ENCODE measurements around the gene BMP10. TPM values are rescaled to one million over a fixed set of nuclear protein-coding genes. Genes with fewer than 3 reads are reported as not detected.

The BMP10 gene
- total and polyA plus RNA-seq, 2 of the 13 experiments (the other 11 are each of a cell fraction or from before 2014, with no cell fraction given): not detected

DNA sequence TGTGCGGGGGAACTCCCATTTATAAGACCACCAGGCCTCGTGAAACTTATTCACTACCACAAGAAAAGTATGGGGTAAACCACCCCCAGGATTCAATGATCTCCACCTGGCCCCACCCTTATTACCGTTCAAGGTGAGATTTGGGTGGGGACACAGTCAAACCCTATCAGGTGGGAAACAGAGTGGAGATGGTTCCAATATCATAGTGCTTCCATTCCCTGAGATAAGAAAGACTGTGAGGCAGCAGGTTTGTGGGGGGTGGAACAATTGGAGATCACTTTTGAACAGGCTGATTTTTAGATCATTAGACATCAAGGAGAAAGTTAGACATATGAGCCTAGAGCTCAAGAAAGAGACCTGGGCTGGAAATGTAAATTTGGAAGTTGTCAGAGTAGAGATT, 42.2 kb upstream of the BMP10 start (continued):
- TF ChIP-seq, protein P1, sequence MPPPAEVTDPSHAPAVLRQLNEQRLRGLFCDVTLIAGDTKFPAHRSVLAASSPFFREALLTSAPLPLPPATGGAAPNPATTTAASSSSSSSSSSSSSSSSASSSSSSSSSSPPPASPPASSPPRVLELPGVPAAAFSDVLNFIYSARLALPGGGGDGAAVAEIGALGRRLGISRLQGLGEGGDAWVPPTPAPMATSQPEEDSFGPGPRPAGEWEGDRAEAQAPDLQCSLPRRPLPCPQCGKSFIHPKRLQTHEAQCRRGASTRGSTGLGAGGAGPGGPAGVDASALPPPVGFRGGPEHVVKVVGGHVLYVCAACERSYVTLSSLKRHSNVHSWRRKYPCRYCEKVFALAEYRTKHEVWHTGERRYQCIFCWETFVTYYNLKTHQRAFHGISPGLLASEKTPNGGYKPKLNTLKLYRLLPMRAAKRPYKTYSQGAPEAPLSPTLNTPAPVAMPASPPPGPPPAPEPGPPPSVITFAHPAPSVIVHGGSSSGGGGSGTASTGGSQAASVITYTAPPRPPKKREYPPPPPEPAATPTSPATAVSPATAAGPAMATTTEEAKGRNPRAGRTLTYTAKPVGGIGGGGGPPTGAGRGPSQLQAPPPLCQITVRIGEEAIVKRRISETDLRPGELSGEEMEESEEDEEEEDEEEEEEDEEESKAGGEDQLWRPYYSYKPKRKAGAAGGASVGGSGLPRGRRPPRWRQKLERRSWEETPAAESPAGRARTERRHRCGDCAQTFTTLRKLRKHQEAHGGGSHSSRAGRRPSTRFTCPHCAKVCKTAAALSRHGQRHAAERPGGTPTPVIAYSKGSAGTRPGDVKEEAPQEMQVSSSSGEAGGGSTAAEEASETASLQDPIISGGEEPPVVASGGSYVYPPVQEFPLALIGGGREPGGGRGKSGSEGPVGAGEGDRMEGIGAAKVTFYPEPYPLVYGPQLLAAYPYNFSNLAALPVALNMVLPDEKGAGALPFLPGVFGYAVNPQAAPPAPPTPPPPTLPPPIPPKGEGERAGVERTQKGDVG (CRISPR knock-in tag; IDR thresholded peaks at IDR 0.05; ENCODE audit: borderline replicate concordance): no peak
- no peak for TF ChIP-seq ZNF772 (CRISPR knock-in tag; IDR thresholded peaks at IDR 0.05)
- TF ChIP-seq HNRNPK (IDR thresholded peaks at IDR 0.05; ENCODE audit: low read depth, low read length, poor library complexity, severe bottlenecking): no peak
- no peak for TF ChIP-seq ZNF770 (CRISPR knock-in tag; IDR thresholded peaks at IDR 0.05)
- no peak for TF ChIP-seq ZNF138 (CRISPR knock-in tag; IDR thresholded peaks at IDR 0.05; ENCODE audit: low read depth)
- TF ChIP-seq NONO (IDR thresholded peaks at IDR 0.05): no peak
- no peak for TF ChIP-seq NONO (CRISPR knock-in tag; conservative IDR thresholded peaks at IDR 0.05)
- no peak for TF ChIP-seq ZNF136 (CRISPR knock-in tag; IDR thresholded peaks at IDR 0.05; ENCODE audit: low read depth)

GRCh38 chr2:68912732-68913131, 41.5 kb upstream of the BMP10 start:
- H3K4me3 ChIP-seq (replicated peaks in 1 of 3; ENCODE audit: insufficient read depth in 1 of 3, low read depth in 2 of 3, low read length in 3 of 3): no peak overlapping the region
- H3K4me1 ChIP-seq (ENCODE audit: insufficient read depth, low read length): peaks cover 10% of the 10 kb centered on the region
- FAIRE-seq (no peak), ATAC-seq (no peak), DNase-seq (ENCODE audit: low spot score) (no peak)
- ChIA-PET CTCF (ENCODE audit: low intra/inter-chr PET ratio, low total read pairs) (no interaction called here), POLR2A (no interaction called here)
- no peak overlapping the region for H3K9ac ChIP-seq (ENCODE audit: insufficient read depth, low read depth, low read length)
- intact Hi-C loops (cut with micrococcal nuclease; ENCODE audit: unreplicated experiment): no loop called here
- 0% methylated on average over 2 of the region's 2 CpGs for WGBS (ENCODE audit: low lambda C conversion rate)
- TF ChIP-seq DDIT3 (CRISPR knock-in tag; IDR thresholded peaks at IDR 0.05): no peak
- H3K79me2 ChIP-seq (ENCODE audit: insufficient read depth, low read length): no peaks in the 10 kb centered on the region
- no peaks in the 10 kb centered on the region for H3K9me3 ChIP-seq (ENCODE audit: low read length)
- no peak overlapping the region for H3K27ac ChIP-seq (ENCODE audit: extremely low read length, insufficient read depth, low read length)
- BruUV-seq (replicated peaks): no TSS peak
- H3K4me2 ChIP-seq (ENCODE audit: low read depth, low read length): no peak overlapping the region
- in situ Hi-C loops (cut with HindIII; ENCODE audit: extremely low pct_ligation_motif_present, low pct_unique_long_range_greater_than_20kb): no loop called here
- H3K27me3 ChIP-seq (ENCODE audit: control insufficient read depth in 1 of 2, insufficient read depth in 2 of 2, low read length in 2 of 2): peaks cover 3 to 15% of the 10 kb centered on the region in 2 experiments; a peak in 1 of 5 replicates
- H3K36me3 ChIP-seq (replicated peaks in 1 of 2; ENCODE audit: control insufficient read depth in 1 of 2, insufficient read depth in 2 of 2, low read length in 2 of 2): no peaks in the 10 kb centered on the region
- H4K20me1 ChIP-seq (ENCODE audit: insufficient read depth, low read length): no peaks in the 10 kb centered on the region
- no peak overlapping the region for H2AFZ ChIP-seq (ENCODE audit: low read length)

All from HepG2 (cell line).